Stimulated activated CD8-positive, alpha-beta memory T cell treated with anti-CD3 and anti-CD28 coated beads, Interleukin-7, amount 100 ng/mL, for 48 hours (primary cell): ENCODE measurements around the gene IFITM10.

Experiments
- DNase-seq, 2 donors: peaks; one replicate each; pipeline ENCODE4 v3.0.0-alpha.2; 2020; ENCODE audit warnings: low read depth in 1 of 2; ENCODE audit errors: extremely low read depth in 1 of 2

The IFITM10 gene

DNA sequence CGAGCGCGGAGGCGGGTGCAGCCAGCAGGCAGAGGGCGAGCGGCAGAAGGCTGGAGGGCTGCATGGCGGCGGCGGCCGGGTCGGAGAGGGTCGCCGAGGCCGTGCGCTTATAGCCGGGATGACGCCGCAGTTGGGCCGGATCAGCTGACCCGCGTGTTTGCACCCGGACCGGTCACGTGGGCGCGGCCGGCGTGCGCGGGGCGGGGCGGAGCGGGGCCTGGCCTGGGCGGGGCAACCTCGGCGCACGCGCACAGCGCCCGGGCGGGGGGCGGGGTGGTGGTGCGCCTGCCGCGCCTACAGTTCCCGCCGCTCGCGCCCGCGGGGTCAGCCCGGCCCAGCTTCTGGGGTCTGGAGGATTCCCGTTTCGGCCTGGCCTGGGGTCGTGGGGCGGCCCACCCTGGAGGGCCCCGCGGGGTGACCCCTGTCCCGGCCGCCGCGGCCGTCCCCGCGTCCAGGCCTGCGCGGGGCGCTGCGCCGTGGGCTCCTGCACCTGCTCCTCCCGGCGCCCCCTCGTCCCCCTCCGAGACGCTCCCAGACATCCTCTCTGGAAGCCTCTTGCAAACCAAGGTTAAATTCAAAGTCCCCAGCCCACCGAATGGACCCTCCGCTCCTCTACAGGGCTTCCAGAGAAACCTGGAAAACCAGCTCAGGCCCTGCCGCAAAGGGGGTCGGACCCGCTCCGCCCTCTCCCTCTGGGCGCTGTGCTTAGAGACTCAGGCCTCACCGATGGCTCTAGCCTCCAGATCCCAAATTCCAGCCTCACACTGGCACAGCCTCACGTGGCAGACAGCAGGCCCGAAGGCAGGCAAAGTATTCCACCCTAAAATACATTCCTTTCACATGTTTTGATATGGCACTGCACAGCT, 13.6 kb upstream of the IFITM10 start, which contains the start of gene CTSD:
Gene CTSD, minus strand, starts transcription at position 132 of the 866 bp plus-strand sequence. Its CDS starts 68 bp downstream, at position 64.
- peak; percentile 74 to 78 for DNase-seq

DNA sequence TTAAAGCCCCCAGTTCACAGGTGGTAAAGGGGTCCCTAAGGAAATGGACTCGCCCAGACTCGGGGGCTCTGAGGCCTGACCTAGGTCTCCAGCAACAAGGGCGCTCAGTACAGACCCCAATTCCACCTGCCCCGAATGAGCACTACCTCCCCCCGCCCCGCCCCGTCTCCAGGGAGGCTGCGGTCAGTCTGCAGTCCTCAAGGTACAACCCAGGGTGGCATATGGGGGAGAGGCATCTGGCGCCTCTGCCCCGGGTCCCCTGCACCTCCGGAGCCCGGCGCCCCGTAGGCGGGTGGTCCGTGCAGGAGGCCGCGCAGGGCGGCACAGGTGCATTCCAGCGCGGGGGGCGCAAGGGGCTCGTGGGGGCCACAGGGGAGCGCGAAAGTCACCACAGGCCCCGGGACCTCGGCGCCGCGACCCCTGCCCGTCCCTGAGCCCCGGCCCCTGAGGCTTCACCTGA, 13.0 kb upstream of the IFITM10 start:
- DNase-seq: no peak

DNA sequence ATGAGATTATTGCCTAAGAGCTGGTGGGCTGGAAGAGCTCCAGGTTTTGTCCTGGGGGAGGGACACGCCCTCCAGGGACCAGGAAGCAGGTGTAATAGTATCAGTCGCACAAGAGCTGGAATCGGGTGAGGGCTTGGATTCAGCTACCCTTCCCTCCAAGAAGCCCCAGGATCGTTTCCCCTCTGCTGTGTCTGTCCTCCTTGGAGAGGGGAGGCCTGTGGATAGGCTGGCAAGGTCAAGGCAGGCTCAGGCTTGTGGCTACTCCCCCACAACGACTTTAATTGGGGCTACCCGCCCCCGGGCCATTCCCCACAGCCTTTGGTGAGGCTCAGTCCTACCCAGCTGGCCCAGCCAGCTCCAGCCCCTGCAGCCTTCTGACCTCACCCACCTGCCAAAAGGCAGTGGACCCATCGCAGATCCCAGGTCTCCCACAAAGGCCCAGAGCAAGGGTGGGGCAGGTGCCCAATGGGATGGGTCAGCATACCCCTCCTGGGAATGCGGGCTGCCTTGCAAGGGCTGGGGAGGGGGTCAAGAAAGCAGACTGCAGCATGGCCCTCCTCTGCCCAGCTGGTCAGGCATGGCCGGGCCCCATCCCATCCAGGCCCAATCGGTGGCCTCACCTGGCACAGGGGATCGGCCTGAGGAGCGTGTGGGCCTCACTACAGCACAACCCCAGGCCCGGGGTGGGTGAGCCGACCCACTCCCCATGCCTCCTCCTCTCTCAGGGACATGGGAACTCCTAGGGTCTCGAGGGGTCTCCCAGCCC, 12.3 kb upstream of the IFITM10 start:
- DNase-seq: no peak

DNA sequence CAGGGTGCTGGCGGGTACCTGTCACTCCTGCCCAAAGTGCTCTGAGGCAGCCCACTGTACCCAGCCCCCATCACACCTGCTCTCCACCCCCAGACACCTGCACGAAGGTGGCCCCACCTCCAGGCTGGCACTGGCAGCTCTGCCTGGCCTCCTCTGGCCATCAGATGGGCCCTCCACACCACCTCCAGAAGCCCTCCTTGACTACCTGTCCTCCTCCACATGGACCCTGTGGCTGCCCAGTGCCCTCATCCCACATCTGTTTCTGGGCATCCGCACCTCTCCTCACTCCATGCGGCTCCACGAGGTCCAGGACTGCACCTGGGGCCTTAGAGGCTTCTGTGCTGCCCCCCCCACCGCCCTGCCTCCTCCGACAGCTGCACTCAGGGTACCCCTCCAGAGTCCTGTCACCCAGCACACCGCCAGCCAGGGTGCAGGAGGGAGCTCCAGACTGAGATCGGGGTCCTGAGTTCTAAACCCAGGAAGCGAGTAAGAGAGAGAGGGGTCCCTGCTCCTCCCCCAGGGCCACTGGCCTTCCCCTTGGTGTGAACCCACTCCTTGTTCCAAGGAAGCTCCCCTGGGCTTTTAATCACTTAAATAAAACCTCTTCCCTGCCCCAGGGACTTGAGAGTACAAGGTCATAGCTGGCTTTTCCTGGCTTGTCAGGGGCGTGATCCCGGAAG, 11.6 kb upstream of the IFITM10 start:
- DNase-seq: no peak

DNA sequence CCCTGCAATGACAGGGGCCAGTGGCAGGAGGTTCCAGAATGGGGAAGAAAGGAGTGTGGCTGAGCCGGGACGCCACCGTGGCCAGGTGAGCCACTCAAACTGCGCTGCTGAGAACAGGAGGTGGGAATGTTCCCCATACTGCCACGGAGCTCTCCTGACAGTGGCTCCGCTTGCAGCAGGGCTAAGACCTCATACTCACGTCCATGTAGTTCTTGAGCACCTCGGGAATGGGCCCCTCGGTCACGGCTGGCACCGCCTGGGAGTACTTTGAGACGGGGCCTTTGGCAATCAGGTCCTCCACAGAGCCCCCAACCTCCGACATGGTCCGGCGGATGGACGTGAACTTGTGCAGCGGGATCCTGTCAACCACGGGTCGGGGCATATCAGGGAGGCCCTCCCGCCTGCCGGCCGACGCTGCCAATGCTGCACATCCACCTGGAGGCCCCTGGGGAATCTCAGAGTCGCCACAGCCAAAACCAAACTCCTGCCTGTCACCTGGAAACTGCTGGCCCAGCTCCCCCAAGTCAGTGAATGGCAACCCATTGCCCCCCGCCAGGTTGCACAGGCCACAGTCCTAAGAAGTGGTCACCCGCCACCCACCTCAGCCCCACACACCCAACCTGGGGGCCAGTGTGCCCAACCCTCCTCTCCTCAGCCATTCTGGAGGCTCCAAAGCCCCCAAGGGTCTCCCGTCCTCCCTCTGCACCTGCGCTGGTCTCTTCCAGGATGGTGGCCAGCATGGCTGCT, 10.9 kb upstream of the IFITM10 start:
- DNase-seq: no peak

DNA sequence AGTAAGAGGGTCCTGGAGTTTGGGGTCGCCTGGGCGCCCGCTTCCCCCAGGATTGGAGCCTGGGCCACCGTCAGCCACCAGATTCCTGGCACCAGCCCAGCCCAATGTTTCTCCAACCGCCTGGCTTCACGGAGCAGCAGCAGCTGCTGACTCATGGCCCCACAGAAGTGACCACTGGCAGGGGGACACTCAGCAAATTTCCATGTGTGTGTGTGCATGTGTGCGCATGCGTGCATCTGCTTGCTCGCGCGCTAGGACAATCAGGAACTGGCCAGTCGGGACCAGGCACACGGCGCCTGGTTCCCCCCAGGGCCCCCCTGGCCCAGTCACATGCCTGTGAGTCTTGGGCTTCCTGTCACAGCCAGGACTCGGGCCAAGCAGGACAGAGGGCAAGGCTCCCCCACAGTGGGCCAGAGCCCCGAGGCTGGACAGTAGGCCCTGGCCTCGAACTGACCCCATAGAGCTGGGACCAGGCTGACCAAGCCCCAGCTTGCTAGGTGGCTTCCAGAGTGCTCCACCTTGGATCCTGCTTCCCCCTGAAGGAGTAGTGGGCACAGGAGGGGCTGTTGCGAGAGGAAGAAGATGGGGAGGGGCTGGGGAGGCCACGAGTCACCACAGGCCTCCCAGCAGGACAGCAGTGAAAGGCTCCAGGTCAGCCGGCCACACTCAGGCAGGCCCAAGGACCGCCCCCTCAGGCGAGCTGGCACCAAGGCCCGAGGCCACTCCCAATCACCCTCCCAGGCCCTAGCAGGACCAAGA, 10.1 kb upstream of the IFITM10 start:
- no peak for DNase-seq

DNA sequence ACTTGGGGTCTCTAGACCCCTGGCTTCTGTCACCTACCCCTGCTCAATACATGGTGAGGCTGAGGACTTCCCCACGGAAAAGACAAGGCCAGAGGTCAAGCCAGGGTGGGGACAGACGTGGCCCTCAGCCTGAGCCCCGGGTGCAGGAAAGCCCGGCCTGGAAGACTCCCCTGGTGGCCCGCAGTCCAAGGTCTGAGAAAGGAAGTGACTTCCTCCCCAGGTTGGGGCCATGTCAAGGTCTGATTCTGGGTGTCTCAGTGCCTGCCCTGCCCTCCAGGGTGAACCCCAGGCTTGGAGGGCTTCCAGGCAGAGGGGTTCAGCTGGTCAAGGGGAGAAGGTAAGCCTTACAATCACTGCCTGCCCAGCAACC, 9.4 kb upstream of the IFITM10 start:
- no peak for DNase-seq

DNA sequence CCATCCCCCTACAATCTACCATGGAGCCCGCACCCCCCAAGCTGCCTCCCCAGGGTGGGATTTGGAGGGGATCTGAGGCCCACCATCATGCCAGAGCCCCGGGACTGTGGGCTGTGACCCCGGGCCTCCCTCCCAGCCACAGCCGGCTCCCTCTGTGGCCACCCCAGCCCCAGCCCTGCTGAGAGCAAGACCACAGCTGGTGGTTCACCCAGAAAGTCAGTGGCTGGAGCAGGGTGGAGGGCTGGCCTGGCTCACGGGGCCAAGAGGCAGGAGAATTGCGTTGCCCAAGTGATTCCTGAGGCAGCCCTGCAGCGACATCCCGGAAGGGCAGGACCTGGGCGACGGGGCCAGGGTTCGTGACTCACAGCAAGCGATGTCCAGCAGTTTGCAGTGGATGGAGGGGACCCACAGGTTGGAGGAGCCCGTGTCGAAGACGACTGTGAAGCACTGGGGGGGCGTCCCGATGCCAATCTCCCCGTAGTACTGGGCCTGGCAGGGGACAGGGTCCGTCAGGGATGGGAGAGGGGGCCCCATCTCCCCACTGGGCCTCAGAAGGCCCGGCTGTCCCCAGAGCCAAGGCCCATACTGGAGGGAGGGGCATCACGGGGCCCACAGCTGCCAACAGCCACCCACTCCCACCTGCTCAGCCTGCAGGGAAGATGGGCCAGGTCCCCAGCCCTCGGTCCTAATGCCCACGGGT, 8.9 kb upstream of the IFITM10 start:
- no peak for DNase-seq

DNA sequence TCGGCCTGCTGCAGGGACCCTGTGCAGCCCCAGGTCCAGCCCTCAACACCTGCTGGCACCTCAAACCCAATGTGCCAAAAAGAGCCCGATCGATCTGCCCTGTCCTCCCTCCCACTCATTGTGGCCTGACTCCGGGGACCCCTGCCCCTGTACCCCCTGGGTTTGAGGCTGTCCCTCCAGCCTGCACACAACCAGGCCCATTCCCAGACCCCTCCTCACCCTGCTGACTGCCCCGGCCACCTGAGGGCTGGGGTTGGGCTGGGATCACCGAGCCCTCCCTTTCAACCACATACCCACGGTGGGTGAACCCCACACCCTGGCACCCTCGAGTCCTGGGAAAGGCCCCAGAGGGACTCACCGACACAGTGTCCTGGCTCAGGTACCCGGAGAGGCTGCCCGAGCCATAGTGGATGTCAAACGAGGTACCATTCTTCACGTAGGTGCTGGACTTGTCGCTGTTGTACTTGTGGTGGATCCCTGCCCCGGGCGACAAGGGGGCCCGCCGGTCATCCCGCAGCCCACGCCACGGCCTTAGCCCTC, 8.3 kb upstream of the IFITM10 start:
- DNase-seq: no peak

DNA sequence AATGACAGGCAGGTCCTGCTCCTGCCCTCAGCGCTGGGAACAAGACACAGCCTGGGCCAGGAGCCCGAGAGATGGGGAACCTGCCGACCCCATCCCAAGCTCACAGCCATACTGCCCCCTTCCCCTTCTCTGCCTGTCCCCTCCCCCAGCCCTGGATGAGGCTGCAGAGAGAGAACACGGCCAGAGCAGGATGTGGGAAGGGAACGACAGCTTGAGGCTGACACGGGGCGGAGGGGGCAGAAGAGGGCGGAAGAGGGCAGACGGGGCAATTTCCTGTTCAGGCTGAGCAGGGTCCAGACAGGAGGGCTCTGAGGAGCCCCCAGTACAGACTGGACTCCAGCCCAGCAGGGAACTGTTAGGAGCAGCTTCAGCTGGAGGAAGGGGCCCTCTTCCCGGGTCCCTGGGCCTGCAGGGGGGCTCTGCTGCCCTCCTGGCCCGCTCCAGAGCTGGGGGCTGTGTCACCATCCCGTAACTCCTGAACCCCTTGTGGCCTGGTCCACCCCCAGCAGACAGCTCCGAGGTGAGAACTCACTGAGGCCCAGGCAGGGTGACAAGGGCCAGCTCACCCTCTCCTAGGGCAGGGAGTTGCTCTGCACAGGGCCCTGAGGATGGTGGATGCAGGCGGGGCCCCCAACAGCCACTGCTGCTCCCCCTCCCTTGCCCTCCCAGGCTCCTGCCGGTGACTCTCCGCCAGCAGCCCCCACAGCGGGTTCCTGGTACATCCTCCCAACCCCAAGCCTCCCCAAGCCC, 7.6 kb upstream of the IFITM10 start:
- DNase-seq: peak; percentile 47 to 63

DNA sequence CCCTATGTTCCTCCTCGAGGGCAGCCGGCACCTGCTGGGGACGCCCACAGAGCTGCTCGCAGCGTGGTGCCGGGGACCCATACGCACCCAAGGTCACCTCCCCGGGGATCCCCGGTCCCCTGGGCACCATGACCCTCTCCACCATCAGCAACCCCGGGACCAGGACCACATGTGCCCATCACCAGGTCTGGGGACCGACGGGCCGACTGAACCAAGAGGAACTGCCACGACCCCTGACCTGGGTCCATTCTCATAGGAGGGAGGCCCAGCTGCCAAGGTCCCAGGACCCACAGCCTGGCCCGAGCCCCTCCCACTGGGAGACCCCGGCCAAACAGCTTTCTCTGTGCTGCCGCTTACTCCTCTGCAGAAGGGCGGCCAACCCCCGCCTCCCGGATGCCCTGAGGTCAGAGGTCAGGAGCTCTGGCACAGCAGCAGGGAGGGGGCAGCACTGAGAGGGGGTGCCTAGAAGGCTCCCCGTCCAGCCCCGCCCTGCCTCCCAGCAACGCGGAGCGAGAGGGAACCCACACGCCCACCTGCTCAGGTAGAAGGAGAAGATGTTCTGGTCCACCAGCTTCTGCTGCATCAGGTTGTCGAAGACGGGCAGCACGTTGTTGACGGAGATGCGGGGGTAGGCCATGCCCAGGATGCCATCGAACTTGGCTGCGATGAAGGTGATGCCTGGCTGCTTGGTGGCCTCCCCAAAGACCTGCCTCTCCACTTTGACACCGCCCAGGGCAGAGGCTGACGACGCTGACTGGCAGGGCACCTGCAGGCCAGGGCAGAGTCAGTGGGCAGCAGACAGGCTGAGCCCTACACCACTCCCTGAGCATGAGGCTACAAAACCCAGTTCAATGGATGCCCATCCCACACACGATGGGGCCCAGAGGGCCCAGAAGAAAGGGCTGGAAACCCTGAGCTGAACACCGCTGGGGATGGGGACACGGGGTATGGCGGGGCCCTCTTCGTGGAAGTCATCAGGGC, 6.7 kb upstream of the IFITM10 start:
- no peak for DNase-seq

DNA sequence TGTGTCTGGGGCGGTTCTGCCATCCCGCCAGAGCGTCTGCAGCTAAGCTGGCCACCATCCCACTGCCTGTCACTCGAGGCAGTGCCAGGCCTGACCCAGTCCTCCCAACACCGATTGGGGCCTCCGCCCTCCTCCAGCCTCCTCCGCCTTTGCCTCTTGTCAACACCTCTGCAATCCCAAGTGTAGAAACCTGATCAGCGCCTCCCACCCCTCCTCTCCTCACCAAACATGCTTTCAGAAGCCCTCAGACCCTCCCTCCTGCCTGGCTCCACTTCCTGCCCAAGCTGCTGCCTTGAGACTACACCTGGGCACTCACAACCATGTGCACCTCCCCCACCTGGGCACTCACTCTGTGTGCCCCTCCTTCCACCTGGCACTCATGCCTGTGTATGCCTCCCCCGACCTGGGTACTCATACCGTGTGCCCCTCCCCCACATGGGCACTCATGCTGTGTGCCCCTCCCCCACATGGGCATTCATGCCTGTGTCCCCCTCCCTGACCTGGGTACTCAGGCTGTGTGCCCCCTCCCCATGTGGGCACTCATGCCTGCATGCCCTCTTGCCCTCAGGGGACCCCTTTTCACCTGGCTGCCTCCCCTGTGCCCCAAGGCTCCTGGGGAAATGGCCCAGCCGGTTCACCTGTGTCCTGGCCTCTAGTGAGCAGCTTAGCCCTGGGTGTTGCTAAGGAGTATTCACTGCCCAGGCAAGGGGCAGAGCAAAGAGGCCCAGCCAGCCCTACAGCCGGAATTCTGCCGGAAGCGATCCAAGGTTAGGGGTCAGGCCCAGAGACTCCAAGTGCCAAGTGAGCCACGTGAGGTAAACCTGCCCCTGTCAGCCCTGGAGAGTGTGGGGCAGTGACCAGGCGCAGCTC, 5.5 kb upstream of the IFITM10 start:
- no peak for DNase-seq

DNA sequence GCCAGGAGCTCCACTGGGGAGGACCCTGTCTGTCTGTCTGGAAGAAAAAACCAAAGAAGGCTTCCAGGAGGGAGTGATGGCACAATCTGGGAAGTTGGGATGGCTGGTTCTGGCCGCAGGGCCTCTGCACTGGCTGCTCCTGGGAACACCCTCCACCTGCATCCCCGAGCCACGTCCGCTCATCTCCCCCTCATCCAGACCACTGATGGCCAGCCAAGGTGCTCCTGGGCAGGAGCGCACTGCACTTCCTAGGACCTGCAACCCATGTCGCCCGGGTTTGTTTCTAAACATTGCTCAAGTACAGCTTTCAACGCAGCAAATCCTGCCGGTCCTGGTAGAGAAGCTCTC, 4.9 kb upstream of the IFITM10 start:
- DNase-seq: no peak

DNA sequence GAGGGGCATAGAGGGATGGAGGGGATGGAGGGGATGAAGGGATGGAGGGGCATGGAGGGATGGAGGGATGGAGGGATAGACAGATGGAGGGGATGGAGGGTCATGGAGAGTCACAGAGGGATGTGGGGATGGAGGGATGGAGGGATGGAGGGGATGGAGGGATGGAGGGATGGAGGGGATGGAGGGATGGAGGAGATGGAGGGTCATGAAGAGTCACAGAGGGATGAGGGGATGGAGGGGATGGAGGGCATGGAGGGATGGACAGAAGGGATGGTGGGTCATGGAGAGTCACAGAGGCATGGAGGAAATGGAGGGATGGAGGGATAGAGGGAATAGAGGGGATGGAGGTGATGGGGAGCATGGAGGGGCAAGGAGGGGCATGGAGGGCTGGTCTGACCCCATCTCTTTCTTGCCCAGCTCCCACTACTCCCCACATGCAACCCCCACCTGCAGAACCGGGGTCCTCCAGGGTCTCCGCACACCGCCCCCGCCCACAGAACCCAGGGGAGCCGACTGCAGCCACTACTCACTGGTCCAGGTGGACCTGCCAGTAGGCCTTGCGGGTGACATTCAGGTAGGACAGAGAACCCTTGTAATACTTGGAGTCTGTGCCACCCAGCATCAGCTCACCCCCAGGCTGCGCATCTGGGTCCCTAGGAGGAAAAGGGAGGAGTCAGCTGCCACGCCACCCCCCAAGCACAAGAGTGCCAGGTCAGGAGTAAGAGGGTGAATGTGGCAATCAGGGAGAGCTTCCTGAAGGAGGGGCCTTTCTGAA, 4.2 kb upstream of the IFITM10 start:
- DNase-seq: no peak

DNA sequence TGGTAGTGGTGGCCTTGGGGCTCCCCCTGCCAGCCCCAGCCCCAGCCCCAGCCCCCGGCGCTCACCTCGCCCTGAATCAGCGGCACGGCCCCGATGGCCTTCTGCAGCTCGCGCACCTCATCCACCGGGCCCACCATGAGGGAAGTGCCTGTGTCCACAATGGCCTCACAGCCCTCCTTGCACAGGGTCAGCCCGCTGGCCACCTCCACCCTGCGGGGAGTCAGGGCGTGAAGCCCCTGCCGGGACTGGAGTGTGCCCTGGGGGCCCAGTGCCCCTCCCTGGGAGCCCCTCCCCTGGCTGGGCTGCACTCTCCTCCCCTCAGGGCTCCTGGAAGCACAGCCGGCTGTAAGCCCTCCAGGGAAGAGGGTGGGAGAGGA, 3.5 kb upstream of the IFITM10 start:
- no peak for DNase-seq
